Spleen (tissue), 11 donors: ENCODE measurements around the gene CDH8. TPM values are rescaled to one million over a fixed set of nuclear protein-coding genes. Genes with fewer than 3 reads are reported as not detected.

Source experiments
- DNase-seq: peaks from one replicate; pipeline ENCODE4 v3.0.0-alpha.2; 2020
- H3K27ac ChIP-seq, 8 donors: fragments of 200-600 bp; sonication (generic) in 7 of 8; 1 replicate in 4 of 8; 2 replicates in 4 of 8; pipeline versions ENCODE4 v1.5.0 to v1.8.0; 2016 to 2021; ENCODE audit warnings: inconsistent platforms in 4 of 8, mild to moderate bottlenecking in 4 of 8, moderate library complexity in 1 of 8
- H3K27me3 ChIP-seq, 7 donors: fragments of 200-600 bp; sonication (generic) in 6 of 7; replicated peaks in 1 of 7; 1 replicate in 4 of 7; 2 replicates in 3 of 7; pipeline versions ENCODE4 v1.5.0 to v1.8.0; 2016 to 2021; ENCODE audit warnings: inconsistent platforms in 3 of 7, mild to moderate bottlenecking in 1 of 7
- H3K36me3 ChIP-seq, 6 donors: fragments of 200-600 bp; sonication (generic) in 5 of 6; 1 replicate in 4 of 6; 2 replicates in 2 of 6; pipeline versions ENCODE4 v1.5.0 to v1.8.0; 2016 to 2021; ENCODE audit warnings: inconsistent platforms in 2 of 6
- H3K4me1 ChIP-seq, 6 donors: fragments of 200-600 bp; sonication (generic) in 5 of 6; 1 replicate in 3 of 6; 2 replicates in 3 of 6; pipeline versions ENCODE4 v1.5.0 to v1.8.0; 2016 to 2021; ENCODE audit warnings: inconsistent platforms in 3 of 6
- H3K4me3 ChIP-seq, 8 donors: fragments of 200-600 bp; sonication (generic) in 7 of 8; 1 replicate in 4 of 8; 2 replicates in 4 of 8; pipeline versions ENCODE4 v1.5.0 to v1.8.0; 2016 to 2021; ENCODE audit warnings: inconsistent platforms in 4 of 8, mild to moderate bottlenecking in 4 of 8, moderate library complexity in 2 of 8
- H3K9me3 ChIP-seq, 8 donors: fragments of 200-600 bp; sonication (generic) in 7 of 8; 1 replicate in 4 of 8; 2 replicates in 4 of 8; pipeline versions ENCODE4 v1.5.0 to v1.8.0; 2016 to 2021; ENCODE audit warnings: inconsistent platforms in 4 of 8
- CTCF ChIP-seq, 11 experiments: fragments of 200-600 bp in 7 of 11; fragments of 450-650 bp in 4 of 11; sonication (generic) in 4 of 11; IDR thresholded peaks in 8 of 11; conservative IDR thresholded peaks in 3 of 11; 1 replicate in 7 of 11; 2 replicates in 4 of 11; pipeline versions ENCODE4 v1.4.0 to v1.8.0; 2016 to 2021; ENCODE audit warnings: antibody characterized with exemption in 11 of 11, inconsistent platforms in 4 of 11, mild to moderate bottlenecking in 1 of 11
- POLR2A ChIP-seq, 3 donors: fragments of 450-650 bp; IDR thresholded peaks; one replicate each; pipeline ENCODE4 v1.5.1; 2017; ENCODE audit warnings: antibody characterized with exemption in 3 of 3, mild to moderate bottlenecking in 1 of 3
- POLR2AphosphoS5 ChIP-seq, 3 donors: sonication (generic); formaldehyde crosslinking; IDR thresholded peaks; one replicate each; pipeline ENCODE4 v1.5.1; 2017; ENCODE audit warnings: antibody characterized with exemption in 3 of 3
- WGBS, 5 donors: extraction: QIAGEN DNeasy Blood & Tissue Kit in 3 of 5; methylation state at CpG; one replicate each; pipeline versions ENCODE4 v1.1.5 to v1.1.7; 2013 to 2018; 5-methylcytosine and 5-hydroxymethylcytosine counted together
- intact Hi-C: fragments of 100-400 bp; cut with DNase I; formaldehyde crosslinking; loops from one replicate; pipeline ENCODE4 v1.15.0; 2023; ENCODE audit warnings: low total_unique reads
- polyA plus RNA-seq, 3 donors: library from polyadenylated mRNA; stranded (reverse); fragments of 200-250 nt; gene quantifications; one replicate each; pipeline ENCODE4 v1.2.1, GENCODE V29; 2013
- total RNA-seq, 7 donors: library from RNA; depleted of rRNA in 3 of 7; stranded (reverse); fragments of >200 nt in 3 of 7; fragmentation: NEBNext Ultra II Directional in 4 of 7; extraction: Animal tissue kit (Norgen Biotek cat#: 25700) in 4 of 7; gene quantifications; one replicate each; pipeline versions ENCODE4 v1.1.0 to v1.2.1, GENCODE V29; 2016 to 2021
- donor health status: healthy with polysubstance abuse.
- donor health status: DM: no; HTN: no; CAD: no; lungs with moderate emphysema.
- donor health status: DM: no; HTN: no; CAD: no.
- donor health status: Bipolar disorder and iron deficiency.
- donor health status: healthy.
- donor health status: DM: no; HTN: no; CAD: no.
- donor health status: DM: yes; HTN: yes; CAD: no.

CDH8 gene
- total and polyA plus RNA-seq, 10 donors: under 0.01 to 1.4 (median under 0.01) TPM; not detected in 7

- no peaks in the 10 kb centered on the region for H3K27me3 ChIP-seq
- no peak for DNase-seq
- TF ChIP-seq CTCF (IDR thresholded peaks at IDR 0.05 in 8 of 11, conservative IDR thresholded peaks at IDR 0.05 in 3 of 11): no peak
- no peak for TF ChIP-seq POLR2A (IDR thresholded peaks at IDR 0.05)
- TF ChIP-seq POLR2AphosphoS5 (IDR thresholded peaks at IDR 0.05): no peak
- peaks cover 0 to 20% (median 5%) of the 10 kb centered on the region in 8 donors for H3K9me3 ChIP-seq
- 83 to 94% (median 84%) methylated on average over 2 of the region's 2 CpGs for WGBS, 5 donors
- no peaks in the 10 kb centered on the region for H3K4me1 ChIP-seq
- no peaks in the 10 kb centered on the region for H3K36me3 ChIP-seq
- intact Hi-C loops: no loop called here
- H3K4me3 ChIP-seq: no peak overlapping the region
- H3K27ac ChIP-seq: no peak overlapping the region
Measured at GRCh38 chr16:61676740-61677139, 359.5 kb downstream of the CDH8 start.

- no peaks in the 10 kb centered on the region for H3K36me3 ChIP-seq
- peaks cover 0 to 11% (median 0%) of the 10 kb centered on the region in 8 donors for H3K9me3 ChIP-seq
- TF ChIP-seq POLR2AphosphoS5 (IDR thresholded peaks at IDR 0.05) (no peak), POLR2A (IDR thresholded peaks at IDR 0.05) (no peak), CTCF (IDR thresholded peaks at IDR 0.05 in 8 of 11, conservative IDR thresholded peaks at IDR 0.05 in 3 of 11) (no peak)
- H3K4me1 ChIP-seq: no peaks in the 10 kb centered on the region
- intact Hi-C loops: no loop called here
- H3K4me3 ChIP-seq: no peak overlapping the region
- H3K27me3 ChIP-seq: no peaks in the 10 kb centered on the region
- 58 to 77% (median 69%) methylated on average over 3 of the region's 3 CpGs for WGBS, 5 donors
- no peak for DNase-seq
- H3K27ac ChIP-seq: no peak overlapping the region
Measured at GRCh38 chr16:61671161-61671560, 365.1 kb downstream of the CDH8 start.

- Histone ChIP-seq H3K4me3 (no peak overlapping the region), H3K27ac (no peak overlapping the region), H3K27me3 (no peaks in the 10 kb centered on the region), H3K36me3 (no peaks in the 10 kb centered on the region), H3K4me1 (no peaks in the 10 kb centered on the region), H3K9me3 (peaks cover 0 to 14% (median 6%) of the 10 kb centered on the region in 8 donors)
- no peak for DNase-seq
- WGBS, 5 donors: 65 to 95% (median 88%) methylated on average over 1 of the region's 1 CpG
- no peak for TF ChIP-seq CTCF (IDR thresholded peaks at IDR 0.05 in 8 of 11, conservative IDR thresholded peaks at IDR 0.05 in 3 of 11)
- no peak for TF ChIP-seq POLR2AphosphoS5 (IDR thresholded peaks at IDR 0.05)
- no peak for TF ChIP-seq POLR2A (IDR thresholded peaks at IDR 0.05)
- intact Hi-C loops: no loop called here
Measured at GRCh38 chr16:61665512-61665911, 370.7 kb downstream of the CDH8 start.

- Histone ChIP-seq H3K9me3 (peaks cover 0 to 22% (median 10%) of the 10 kb centered on the region in 8 donors), H3K27me3 (no peaks in the 10 kb centered on the region), H3K36me3 (no peaks in the 10 kb centered on the region), H3K4me3 (no peak overlapping the region), H3K27ac (no peak overlapping the region), H3K4me1 (no peaks in the 10 kb centered on the region)
- no peak for DNase-seq
- intact Hi-C loops: no loop called here
- TF ChIP-seq POLR2A (IDR thresholded peaks at IDR 0.05): no peak
- no peak for TF ChIP-seq POLR2AphosphoS5 (IDR thresholded peaks at IDR 0.05)
Measured at GRCh38 chr16:61659936-61660335, 376.3 kb downstream of the CDH8 start.

- Histone ChIP-seq H3K4me1 (no peaks in the 10 kb centered on the region), H3K4me3 (no peak overlapping the region), H3K27ac (no peak overlapping the region), H3K36me3 (no peaks in the 10 kb centered on the region), H3K27me3 (no peaks in the 10 kb centered on the region), H3K9me3 (peaks cover 0 to 21% (median 8%) of the 10 kb centered on the region in 8 donors)
- TF ChIP-seq CTCF (IDR thresholded peaks at IDR 0.05 in 8 of 11, conservative IDR thresholded peaks at IDR 0.05 in 3 of 11) (no peak), POLR2AphosphoS5 (IDR thresholded peaks at IDR 0.05) (no peak), POLR2A (IDR thresholded peaks at IDR 0.05) (no peak)
- WGBS, 5 donors: 87 to 96% (median 93%) methylated on average over 4 of the region's 4 CpGs
- DNase-seq: no peak
- intact Hi-C loops: no loop called here
Measured at GRCh38 chr16:61654962-61655361, 381.3 kb downstream of the CDH8 start.
